ENCODE data around the gene CLBA1. TPM values are rescaled to one million over a fixed set of nuclear protein-coding genes. Genes with fewer than 3 reads are reported as not detected.

CLBA1 gene
- total RNA-seq, 4 donors from 2014 or later, result 1.3 to 11.1 (median 10.1) TPM; not detected in 1

DNA sequence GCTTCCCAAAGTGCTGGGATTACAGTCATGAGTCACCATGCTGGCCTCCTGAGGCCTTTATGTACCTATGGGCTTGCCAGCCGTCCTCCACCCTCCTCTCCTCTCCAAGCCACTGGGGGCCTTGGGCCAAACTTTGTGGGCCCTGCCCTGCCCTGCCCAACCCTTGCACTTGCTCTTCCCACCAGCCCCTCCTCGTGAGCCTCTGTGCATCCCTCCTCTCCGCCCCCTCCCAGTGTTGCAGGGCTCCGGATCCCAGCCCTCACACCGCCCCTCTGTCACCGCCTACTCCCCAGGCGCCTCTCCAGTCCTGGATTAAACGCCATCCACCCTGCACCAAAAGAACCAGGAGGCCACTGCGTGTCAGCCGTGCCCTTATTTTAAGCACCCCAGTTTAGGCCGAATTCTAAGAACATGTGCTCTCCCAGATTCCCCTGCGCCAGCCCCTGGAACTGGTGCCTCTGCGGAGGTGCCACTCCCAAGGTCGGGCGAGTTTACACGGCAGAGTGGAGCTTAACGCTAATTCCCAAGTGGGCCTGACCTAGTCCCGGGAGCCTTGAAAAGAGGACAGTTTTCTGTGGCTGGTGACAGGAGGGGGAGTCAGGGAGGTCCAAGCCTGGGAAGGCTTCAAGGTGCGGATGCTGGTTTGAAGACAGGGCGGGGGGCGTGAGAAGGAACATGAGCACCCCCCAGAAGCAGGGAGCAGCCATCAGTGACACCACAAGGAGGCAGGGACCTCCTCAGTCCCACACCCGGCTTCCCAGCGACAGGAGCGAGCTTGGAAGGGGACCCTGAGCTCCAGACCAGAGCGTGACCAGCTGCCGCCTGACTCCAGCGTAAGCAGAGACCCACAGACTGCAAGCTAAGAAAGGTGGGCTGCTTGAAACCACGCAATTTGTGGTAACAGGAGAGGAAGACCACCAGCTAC, 56.5 kb downstream of the CLBA1 start:
- TF ChIP-seq POLR2A (IDR thresholded peaks at IDR 0.05), result no peak
- TF ChIP-seq, protein P1, sequence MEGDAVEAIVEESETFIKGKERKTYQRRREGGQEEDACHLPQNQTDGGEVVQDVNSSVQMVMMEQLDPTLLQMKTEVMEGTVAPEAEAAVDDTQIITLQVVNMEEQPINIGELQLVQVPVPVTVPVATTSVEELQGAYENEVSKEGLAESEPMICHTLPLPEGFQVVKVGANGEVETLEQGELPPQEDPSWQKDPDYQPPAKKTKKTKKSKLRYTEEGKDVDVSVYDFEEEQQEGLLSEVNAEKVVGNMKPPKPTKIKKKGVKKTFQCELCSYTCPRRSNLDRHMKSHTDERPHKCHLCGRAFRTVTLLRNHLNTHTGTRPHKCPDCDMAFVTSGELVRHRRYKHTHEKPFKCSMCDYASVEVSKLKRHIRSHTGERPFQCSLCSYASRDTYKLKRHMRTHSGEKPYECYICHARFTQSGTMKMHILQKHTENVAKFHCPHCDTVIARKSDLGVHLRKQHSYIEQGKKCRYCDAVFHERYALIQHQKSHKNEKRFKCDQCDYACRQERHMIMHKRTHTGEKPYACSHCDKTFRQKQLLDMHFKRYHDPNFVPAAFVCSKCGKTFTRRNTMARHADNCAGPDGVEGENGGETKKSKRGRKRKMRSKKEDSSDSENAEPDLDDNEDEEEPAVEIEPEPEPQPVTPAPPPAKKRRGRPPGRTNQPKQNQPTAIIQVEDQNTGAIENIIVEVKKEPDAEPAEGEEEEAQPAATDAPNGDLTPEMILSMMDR (IDR thresholded peaks at IDR 0.05), result no peak
- Histone ChIP-seq H3K36me3 (no peaks in the 10 kb centered on the region), H3K27me3 (no peaks in the 10 kb centered on the region), H3K27ac (no peak overlapping the region), H3K4me1 (peaks cover 0 to 6% of the 10 kb centered on the region in 2 donors), H3K9me3 (no peaks in the 10 kb centered on the region), H3K4me3 (no peak overlapping the region)
- intact Hi-C loops (cut with DNase I; ENCODE audit: low total_unique reads), result no loop called here
- DNase-seq, result no peak

DNA sequence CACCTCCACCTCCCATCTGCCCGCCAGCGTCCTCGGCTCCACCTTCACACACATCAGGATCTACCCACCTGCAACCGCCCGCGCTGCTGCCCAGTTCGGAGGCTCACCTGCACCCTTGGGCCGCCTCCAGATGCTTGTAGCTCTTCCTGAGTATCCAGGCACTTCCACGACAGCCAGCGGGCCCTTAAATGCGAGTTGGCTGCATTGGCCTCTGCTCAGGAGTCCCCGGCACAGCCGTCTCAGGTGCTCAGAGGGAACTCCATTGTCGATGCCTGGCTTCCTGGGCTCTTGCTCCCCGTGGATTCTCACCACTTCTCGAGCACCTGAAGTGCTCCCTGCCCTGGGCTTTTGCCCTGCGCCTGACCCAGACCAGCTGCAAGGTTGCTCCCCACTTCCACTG, 57.2 kb downstream of the CLBA1 start:
- no peak for DNase-seq
- Histone ChIP-seq H3K36me3 (no peaks in the 10 kb centered on the region), H3K27ac (no peak overlapping the region), H3K4me1 (peaks cover 0 to 6% of the 10 kb centered on the region in 2 donors), H3K9me3 (no peaks in the 10 kb centered on the region), H3K4me3 (no peak overlapping the region), H3K27me3 (no peaks in the 10 kb centered on the region)
- intact Hi-C loops (cut with DNase I; ENCODE audit: low total_unique reads), result no loop called here
- TF ChIP-seq, protein P1 (IDR thresholded peaks at IDR 0.05), result no peak
- TF ChIP-seq POLR2A (IDR thresholded peaks at IDR 0.05), result no peak

DNA sequence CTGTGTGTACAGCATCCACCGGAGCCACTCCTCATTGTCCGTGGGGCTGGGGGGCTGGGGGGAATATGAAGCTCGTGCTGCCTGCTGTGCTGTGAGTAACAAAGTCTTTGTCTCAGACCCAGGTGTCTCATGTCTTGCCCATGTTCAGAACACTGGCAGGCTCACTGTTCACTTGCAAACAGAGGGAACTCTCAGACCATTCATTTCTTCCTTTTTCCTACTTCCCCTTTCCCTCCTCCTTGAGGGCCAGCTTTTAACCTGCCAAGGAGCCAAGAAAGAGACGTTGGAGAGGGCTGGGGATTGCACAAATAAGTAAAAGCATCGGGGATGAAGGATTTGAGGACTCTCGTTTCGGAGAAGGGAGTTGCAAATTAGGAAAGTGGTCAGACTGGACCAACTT, 58.1 kb downstream of the CLBA1 start:
- intact Hi-C loops (cut with DNase I; ENCODE audit: low total_unique reads), result no loop called here
- Histone ChIP-seq H3K27me3 (no peaks in the 10 kb centered on the region), H3K9me3 (no peaks in the 10 kb centered on the region), H3K4me3 (no peak overlapping the region), H3K36me3 (no peaks in the 10 kb centered on the region), H3K4me1 (peaks cover 0 to 6% of the 10 kb centered on the region in 2 donors), H3K27ac (no peak overlapping the region)
- no peak for DNase-seq
- TF ChIP-seq, protein P1 (IDR thresholded peaks at IDR 0.05), result no peak
- no peak for TF ChIP-seq POLR2A (IDR thresholded peaks at IDR 0.05)

Other genes starting within 250 kb of the CLBA1 start
- 100 to 1,000 TPM in 3 of 4 donors, 10 to 100 TPM in 1; 79.4 to 366 (median 239) TPM for gene SIVA1, start 232.6 kb upstream of the CLBA1 start, total RNA-seq
- 100 to 1,000 TPM in 2 of 4 donors, 10 to 100 TPM in 2; 42.9 to 121 (median 101) TPM for gene AKT1, start 190.0 kb upstream of the CLBA1 start, total RNA-seq
- 1 to 10 TPM in 3 of 4 donors, under 1 TPM in 1; under 0.01 to 8.4 (median 3.9) TPM for gene ZBTB42, start 184.7 kb upstream of the CLBA1 start, total RNA-seq
- 10 to 100 TPM in 1 of 4 donors, 1 to 10 TPM in 3; 1.2 to 28.8 (median 8.3) TPM for gene CEP170B, start 120.5 kb upstream of the CLBA1 start, total RNA-seq
- 10 to 100 TPM in 1 of 4 donors, 1 to 10 TPM in 1, not detected in 2; 1.3 to 10.9 TPM for gene PLD4, start 60.9 kb upstream of the CLBA1 start, total RNA-seq
- gene AHNAK2, start 7.4 kb upstream of the CLBA1 start, total RNA-seq, result 100 to 1,000 TPM in 1 of 4 donors, 10 to 100 TPM in 3; 44.9 to 175 (median 71.7) TPM
- gene CDCA4, start 35.3 kb downstream of the CLBA1 start, total RNA-seq, result 10 to 100 TPM in 2 of 4 donors, 1 to 10 TPM in 2; 2.3 to 43.3 (median 10.3) TPM
- 1 to 10 TPM in 2 of 4 donors, not detected in 2; 1.7 to 3.7 TPM for gene GPR132, start 79.6 kb downstream of the CLBA1 start, total RNA-seq
- gene JAG2, start 183.0 kb downstream of the CLBA1 start, total RNA-seq, result 10 to 100 TPM in 2 of 4 donors, 1 to 10 TPM in 2; 7.6 to 27.4 (median 11.9) TPM
- 10 to 100 TPM in 3 of 4 donors, not detected in 1; 11.0 to 22.3 (median 13.2) TPM for gene NUDT14, start 195.5 kb downstream of the CLBA1 start, total RNA-seq

Data from uterus (tissue), 4 donors.